ENCODE results near the gene ITGB7. TPM values are rescaled to one million over a fixed set of nuclear protein-coding genes. Genes with fewer than 3 reads are reported as not detected.

Gene ITGB7
- total RNA-seq, 2 donors from 2014 or later, result 2.3 to 4.9 TPM

GRCh38 chr12:53171725-53172329, 35.2 kb downstream of the ITGB7 start:
- 60 to 65% methylated on average over 10 of the region's 10 CpGs for WGBS, 2 donors
- Histone ChIP-seq H3K27me3 (no peaks in the 10 kb centered on the region), H3K9me3 (no peaks in the 10 kb centered on the region), H3K4me3 (no peak overlapping the region), H3K27ac (no peak overlapping the region), H3K4me1 (peaks cover 6% of the 10 kb centered on the region), H3K36me3 (replicated peaks in 1 of 2; ENCODE audit: insufficient read depth in 1 of 2, low read depth in 2 of 2) (peaks cover 0 to 3% of the 10 kb centered on the region in 2 donors)
- intact Hi-C loops (cut with DNase I), result no loop called here
- no peak for TF ChIP-seq CTCF (IDR thresholded peaks at IDR 0.05)
- no peak for TF ChIP-seq POLR2A (IDR thresholded peaks at IDR 0.05)
- DNase-seq (no peak), ATAC-seq (no peak)

GRCh38 chr12:53170876-53171724, 36.0 kb downstream of the ITGB7 start:
- DNase-seq (no peak), ATAC-seq (no peak)
- TF ChIP-seq CTCF (IDR thresholded peaks at IDR 0.05) (no peak), POLR2A (IDR thresholded peaks at IDR 0.05) (no peak)
- Histone ChIP-seq H3K9me3 (no peaks in the 10 kb centered on the region), H3K27ac (no peak overlapping the region), H3K4me1 (peaks cover 6% of the 10 kb centered on the region), H3K4me3 (no peak overlapping the region), H3K36me3 (replicated peaks in 1 of 2; ENCODE audit: insufficient read depth in 1 of 2, low read depth in 2 of 2) (peaks cover 0 to 3% of the 10 kb centered on the region in 2 donors), H3K27me3 (no peaks in the 10 kb centered on the region)
- 83 to 88% methylated on average over 14 of the region's 14 CpGs for WGBS, 2 donors
- intact Hi-C loops (cut with DNase I), result no loop called here

- ATAC-seq, result no peak
- H3K27ac ChIP-seq, result no peak overlapping the region
- H3K27me3 ChIP-seq, result no peaks in the 10 kb centered on the region
- peaks cover 5% of the 10 kb centered on the region for H3K4me1 ChIP-seq
- peaks cover 0 to 3% of the 10 kb centered on the region in 2 donors for H3K36me3 ChIP-seq (replicated peaks in 1 of 2; ENCODE audit: insufficient read depth in 1 of 2, low read depth in 2 of 2)
- no peak for DNase-seq
- no peak overlapping the region for H3K4me3 ChIP-seq
- H3K9me3 ChIP-seq, result no peaks in the 10 kb centered on the region
- intact Hi-C loops (cut with DNase I), result no loop called here
- WGBS, 2 donors, result 85 to 92% methylated on average over 6 to 8 of the region's 8 CpGs
- TF ChIP-seq POLR2A (IDR thresholded peaks at IDR 0.05) (no peak), CTCF (IDR thresholded peaks at IDR 0.05) (no peak)
These were observed 36.8 kb downstream of the ITGB7 start for GRCh38 chr12:53170215-53170614.

GRCh38 chr12:53169644-53170043, 37.4 kb downstream of the ITGB7 start:
- 93 to 95% methylated on average over 4 to 7 of the region's 7 CpGs for WGBS, 2 donors
- no peaks in the 10 kb centered on the region for H3K9me3 ChIP-seq
- no peak for ATAC-seq
- no peaks in the 10 kb centered on the region for H3K4me1 ChIP-seq
- DNase-seq, result no peak
- H3K27me3 ChIP-seq, result no peaks in the 10 kb centered on the region
- no peak overlapping the region for H3K27ac ChIP-seq
- peaks cover 0 to 3% of the 10 kb centered on the region in 2 donors for H3K36me3 ChIP-seq (replicated peaks in 1 of 2; ENCODE audit: insufficient read depth in 1 of 2, low read depth in 2 of 2)
- intact Hi-C loops (cut with DNase I), result no loop called here
- TF ChIP-seq CTCF (IDR thresholded peaks at IDR 0.05) (no peak), POLR2A (IDR thresholded peaks at IDR 0.05) (no peak)
- no peak overlapping the region for H3K4me3 ChIP-seq

All from body of pancreas (tissue), 4 donors.